HG03097 (cell line): Measurements from ENCODE around the gene VAMP2.

Experiments
- ATAC-seq: cut with Tn5 transposase; IDR thresholded peaks from one replicate; pipeline ENCODE4 v1.9.1; 2021; ENCODE audit not compliant: unreplicated experiment, low FRiP score

The VAMP2 gene

DNA sequence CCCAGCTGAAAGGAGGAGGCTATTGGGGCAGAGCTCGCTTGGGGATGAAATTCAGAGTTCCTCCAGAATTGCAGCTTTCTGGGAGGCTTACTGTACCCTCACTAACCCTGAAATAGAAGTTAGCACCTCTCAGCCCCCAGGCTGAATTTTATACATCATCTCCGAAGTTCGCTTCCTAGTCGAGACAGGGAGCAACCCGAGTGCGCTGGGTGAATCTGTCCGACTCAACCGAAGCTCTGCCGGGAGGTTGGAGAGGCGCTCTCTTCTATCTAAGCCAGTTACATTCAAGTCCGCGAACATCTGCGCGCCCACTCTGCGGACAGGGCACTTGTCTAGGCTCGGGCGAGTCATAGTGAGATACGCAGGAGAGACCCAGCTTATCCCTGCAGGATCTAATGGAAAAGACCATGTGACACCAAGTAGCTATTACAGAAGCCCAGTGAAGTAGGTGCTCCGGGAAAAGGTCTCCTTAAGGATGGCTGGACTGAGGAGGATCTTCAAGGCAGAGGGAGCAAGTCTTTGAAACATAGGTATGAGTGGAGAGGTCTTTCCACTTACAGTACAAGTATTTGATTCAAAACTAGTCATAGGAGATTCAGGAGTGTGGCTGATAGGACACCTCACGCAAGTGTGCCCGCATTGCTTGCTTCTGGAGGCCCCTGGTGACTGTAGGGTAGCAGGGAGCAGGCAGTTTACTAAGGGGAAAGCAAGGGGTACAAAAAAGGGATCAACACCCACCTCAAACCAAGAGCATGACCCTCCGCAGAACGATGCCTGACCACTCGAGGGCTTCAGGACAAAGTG lies 38.2 kb downstream of the VAMP2 start:
- ATAC-seq, result no peak

DNA sequence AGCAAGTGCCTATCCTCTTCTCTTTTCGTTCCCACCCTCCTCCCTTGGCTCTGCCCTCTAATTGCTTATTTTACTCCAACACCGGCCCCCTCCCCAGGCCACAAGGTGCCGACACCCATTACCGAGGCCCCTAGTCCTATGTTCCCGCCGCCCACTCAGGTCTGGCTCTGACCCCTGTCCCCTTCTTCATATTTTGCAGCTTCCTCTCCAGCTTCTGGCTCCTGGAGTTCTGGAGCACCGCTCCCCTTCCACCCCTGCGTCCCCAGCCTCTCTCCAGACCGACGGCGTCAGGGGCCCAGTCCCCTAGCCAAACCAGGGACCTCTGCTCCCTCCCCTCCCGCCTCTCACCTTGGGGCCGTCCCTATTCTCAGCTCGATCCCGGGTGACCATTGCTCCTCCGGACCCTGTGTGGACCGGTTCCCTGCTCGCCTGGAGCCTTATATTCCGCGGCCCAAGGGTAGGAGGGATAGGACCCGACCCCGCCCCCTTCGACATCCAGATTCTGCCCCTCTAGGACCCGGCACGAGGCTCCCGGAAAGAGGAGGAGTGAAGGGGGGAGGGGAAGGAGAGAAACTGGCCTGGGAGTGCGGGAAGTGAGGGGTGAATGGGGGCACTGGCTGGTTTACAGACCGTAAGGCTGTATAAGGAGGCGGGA lies 38.9 kb downstream of the VAMP2 start, which contains the start of gene HES7:
HES7 (minus strand) TSS at position 412 of the 655 bp plus-strand sequence; CDS start at position 390, 22 bp downstream.
- no peak for ATAC-seq

DNA sequence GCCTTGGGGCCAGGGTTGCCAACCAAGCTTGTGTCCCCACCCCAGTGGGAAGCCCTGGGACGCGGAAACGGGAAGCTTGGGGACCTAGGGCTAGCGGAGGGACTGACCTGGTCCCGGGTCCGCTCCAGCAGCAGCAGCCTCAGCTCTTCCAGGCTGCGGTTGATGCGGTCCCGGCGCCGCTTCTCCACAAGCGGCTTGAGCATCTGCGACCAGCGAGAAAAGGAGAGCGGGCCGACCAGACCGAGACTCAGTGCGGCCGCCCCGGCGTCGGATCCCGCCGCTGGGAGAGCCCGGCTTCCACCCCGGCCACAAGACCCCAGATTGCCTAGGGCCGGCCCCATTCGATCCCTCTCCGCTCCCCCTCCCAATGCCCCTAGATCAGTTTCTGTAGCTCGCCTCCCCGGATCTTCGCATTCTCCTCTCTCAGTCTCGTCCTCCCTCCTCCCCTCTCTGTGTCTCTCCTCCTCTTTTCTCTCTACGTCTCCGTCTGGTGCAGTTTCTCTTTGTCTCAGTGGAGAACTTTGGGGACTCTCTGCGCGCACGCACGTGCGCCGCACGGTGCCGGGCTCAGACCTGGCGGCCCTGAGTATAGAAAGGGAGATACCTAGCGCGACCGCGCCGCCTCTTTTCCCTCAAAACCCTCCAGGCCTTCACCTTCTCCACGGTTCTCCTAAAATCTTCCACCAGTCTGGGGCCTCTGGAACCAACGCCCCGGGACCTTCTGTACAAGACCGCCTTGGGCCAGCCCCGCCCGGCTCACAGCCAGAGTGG lies 39.6 kb downstream of the VAMP2 start:
- no peak for ATAC-seq

DNA sequence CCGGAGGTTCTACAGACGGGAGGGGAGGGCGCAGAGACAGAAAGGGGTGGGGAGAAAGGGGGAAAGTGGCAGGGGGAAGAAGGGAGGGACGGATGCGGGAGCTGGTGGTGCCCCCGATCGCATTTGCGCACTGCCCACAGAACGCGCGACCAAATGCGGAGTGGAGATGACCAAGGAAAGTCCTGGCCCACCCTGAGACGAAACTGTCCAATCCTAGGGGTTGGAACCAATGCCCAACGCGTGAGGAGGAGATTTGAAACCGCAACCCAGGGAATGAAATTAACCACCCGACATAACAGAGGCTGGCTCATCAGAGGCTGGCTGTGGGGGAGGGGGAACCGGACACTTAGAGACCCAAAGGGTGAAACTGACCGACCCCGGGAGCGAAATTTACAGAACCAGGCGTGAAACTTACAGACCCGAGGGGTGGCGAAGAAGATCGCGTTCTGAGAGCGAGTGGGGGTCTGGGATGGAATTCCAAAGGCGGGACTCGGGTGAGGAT lies 40.3 kb downstream of the VAMP2 start:
- no peak for ATAC-seq

DNA sequence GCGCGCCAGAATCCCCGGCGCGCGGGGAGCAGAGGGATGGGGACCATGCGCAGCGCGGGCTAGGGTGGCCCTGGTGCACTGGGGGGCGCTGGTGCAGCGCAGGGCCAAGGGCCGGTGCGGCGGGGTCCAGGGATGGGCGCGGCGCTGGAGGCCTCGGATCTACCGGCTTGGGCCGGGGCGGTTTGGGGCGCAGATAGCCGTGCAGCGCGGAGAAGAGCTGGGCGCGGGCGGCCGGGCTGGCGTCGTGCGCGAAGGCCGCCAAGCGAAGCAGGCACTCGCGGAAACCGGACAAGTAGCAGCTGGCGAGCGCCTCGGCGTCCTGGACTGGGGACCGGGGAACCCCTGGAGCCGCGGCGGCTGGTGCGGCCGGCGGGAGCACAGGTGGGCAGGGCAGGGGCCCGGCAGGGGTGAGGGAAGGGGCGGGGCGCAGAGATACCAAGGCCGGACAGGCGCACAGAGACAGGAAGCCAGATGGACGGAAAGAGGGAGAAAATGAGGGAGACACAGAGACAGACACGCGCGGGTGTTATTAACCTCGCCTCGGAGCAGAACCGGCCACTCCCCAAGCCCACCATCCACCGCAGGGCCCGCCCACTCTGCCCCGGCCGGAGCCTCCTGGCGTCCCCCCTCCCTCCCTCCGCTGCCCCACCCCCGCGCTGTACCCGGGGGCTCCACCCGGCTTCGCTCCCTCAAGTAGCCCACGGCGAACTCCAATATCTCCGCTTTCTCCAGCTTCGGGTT lies 40.9 kb downstream of the VAMP2 start:
- ATAC-seq, result no peak

DNA sequence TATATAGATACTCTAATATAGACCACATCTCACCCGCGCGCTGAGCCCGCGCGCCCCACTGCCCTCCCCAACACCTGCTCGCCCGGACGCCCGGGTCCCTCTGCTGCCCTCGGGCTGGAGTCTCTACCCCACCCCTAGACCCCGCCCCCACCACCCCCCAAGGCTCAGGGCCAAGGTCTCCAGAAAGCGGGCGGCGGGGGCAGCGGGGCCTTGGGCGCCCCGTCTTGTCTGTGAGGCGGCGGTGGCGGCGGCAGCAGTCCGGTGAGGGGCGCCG lies 41.4 kb downstream of the VAMP2 start:
- ATAC-seq, result no peak

DNA sequence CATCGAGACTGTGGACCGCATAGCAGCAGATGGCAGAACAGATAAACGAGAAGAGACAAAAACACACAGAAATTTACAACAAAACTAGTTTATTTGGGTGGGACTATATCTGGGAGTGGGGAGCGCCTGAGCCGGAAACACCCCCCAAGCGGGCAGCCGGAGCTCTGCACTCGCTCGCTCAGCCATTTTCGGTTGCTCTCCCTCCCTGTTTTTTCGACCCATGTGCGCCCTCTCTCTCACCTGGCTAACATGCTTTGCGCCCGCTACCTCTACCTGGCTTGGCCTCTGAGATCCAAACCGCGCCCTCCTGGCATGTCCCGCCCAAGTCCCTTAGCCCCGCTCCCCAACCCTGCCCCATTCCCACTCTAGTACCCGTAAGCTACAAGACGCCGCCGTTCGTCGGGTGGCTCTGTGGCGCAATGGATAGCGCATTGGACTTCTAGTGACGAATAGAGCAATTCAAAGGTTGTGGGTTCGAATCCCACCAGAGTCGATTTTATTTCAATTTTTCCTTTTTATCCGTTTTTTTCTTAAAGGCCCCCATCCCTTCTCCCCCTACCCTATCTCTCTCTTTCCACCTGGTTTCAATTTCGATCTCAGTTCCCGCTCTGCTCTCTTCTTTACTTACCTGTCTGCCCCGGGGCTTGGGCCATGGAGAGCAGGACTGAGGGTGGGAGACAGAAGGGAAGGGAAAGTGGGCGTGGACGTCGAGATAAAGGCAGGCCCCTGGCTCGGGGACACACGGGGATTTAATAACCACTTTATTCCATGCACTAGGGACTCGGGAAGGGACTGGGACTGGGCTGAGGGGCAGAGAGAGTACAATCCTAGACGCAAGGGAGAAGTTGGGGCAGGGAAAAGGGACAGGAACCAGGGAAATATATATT lies 42.0 kb downstream of the VAMP2 start:
- peak; percentile 8 for ATAC-seq

DNA sequence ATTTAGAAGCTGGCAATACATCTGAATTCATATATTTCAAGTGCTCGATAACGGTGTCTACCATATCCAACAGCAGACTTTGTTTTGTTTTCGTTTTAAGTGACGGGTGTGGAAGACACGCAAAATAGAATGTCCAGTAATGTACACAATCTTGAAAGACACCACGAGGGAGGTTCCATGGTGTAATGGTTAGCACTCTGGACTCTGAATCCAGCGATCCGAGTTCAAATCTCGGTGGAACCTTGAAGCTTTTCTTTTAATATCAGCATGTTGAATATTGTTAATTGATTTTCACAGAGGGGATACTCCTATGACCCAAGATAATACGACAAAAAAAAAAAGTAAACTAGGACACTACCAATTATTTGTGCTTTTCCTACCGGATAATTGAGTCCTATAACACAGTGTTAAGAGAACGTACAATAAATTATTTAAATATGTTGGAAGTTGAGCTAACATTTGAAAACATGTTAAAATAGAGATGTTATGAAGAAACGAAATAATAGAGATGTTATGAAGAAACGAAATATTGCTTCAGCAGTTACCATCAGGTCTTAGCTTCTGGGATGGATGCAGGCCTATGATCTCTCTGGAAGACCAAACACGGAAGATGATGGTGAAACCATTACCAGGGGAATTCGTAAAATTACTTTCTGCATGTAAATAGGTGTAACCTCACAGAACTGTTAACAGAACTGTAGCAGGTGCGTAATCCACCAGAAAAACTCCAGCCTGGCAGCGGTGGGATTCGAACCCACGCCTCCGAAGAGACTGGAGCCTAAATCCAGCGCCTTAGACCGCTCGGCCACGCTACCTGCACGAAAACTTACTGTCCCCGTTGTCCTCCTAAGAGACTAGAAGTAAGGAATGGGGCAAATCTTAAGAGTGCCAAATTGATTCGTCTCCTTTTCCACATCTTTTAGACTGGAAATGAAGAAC lies 42.9 kb downstream of the VAMP2 start:
- ATAC-seq, result peak; percentile 30

DNA sequence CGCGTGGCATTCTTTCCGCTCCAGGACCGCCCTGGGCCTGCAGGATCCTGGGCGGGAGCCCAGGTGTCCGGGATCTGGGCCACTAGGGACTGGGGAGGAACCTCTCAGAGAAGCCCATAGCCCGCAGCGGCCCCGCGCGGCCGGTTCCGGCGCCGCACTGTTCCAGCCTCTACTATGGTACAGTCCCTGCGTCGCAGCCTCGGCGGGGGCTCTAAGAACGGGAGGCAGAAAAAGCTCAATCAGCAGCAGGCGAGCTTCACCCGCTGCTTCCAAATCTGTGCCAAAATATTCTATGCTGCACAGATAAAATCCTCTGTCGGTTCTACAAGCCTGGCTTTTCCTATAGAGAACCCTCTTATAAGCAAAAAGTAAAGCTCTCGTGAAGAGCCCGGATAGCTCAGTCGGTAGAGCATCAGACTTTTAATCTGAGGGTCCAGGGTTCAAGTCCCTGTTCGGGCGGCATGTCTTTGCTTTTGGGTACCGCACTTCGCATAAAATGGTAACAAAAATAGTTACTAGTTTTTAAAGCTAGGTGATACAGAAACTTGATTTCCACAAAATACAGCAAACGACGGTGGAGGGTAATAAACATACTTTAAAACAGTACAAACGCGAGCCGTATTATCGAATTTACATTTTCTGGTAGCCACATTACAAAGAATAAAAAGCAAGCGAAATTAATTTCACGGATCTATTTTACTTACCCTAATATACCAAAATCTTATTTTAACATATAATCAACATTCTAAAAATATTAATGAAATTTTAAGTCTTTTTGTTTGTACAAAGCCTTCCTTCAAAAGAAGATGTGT lies 43.8 kb downstream of the VAMP2 start:
- peak; percentile 28 for ATAC-seq

DNA sequence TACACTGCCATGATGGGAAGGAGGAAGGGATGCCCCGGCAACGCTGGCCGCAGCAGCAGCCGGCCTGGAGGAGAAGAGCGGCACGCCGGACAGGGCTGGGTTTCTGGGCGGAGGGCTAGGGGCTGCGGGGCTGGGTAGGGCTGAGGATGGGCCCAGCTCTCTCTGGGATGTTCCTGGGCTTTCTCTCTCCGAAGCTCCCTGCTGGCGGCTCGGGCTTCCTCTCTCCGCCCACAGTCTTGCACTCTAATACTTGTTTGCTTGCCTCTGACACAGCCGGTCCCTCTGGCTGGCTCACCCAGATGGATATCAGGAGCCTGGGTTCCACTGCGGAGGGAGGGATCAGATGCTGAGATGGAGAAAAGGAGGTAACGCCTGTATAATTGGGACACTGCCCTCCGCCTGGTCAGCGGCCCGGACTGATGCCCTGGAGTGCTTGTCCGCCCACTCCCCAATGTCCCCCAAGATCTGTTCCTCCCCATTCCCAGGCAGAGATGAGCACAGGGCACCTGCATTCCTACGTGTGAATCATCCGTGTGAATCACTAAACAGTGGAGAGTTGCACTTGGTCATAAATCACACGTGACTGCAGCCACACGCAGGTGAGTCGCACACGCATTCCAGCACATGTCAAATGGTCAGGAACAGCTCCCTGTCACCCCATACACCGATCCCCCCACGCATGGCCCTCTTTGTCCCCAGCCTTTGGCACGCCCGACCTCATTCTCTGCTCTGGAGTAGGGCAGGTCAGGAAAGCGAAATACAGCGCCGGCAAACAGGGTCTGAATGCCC lies 44.6 kb downstream of the VAMP2 start, which contains the start of gene ALOXE3:
ALOXE3 (minus strand) TSS at position 535 of the 789 bp plus-strand sequence; CDS start at position 11, 524 bp downstream.
- ATAC-seq, result no peak

DNA sequence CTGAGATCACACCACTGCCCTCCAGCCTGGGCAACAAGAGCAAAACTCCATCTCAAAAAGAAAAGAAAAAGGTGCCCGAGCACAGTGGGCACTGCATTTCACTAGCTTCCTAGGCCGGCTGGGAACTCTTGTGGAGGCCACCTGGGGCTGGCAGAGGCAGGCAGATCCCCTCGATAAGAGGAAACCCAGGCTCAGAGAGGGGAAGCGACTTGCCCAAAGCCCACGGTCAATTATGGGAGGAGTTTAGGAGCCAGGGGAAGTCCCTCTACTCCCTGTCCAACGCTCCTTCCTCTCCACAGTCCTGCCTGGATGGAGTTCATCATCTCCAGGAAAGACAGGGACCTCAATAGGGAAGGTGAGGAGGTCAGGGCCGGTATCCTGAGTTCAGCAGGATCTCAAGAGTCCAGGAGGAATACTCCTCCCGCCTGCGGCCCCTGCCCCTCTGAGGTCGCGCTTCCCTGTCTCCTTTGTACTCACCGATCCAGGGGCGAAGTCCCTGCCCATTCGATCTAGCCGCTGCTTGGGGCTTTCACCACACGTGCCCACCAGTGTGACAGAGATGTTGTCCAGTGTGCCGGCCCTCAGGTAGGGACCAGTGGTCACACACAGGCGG lies 45.3 kb downstream of the VAMP2 start:
- no peak for ATAC-seq

DNA sequence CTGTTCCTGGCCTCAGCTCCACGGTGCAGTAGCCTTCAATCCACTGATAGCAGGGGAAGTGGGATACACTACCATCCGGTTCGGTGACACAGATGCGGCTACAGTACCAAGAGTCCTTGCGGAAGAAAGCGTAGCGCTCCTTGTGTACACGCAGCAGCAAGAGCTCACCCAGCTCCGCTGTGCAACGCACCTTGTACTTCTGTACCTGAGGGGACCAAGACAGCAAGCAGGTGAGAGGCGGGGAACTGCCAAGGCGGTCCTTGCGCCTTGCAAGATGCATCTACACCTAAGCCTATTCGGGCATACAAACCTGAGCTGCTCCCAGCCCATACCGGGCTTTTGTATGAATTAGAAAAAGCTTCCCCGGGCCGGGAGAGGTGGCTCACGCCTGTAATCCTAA lies 46.0 kb downstream of the VAMP2 start:
- ATAC-seq, result no peak

DNA sequence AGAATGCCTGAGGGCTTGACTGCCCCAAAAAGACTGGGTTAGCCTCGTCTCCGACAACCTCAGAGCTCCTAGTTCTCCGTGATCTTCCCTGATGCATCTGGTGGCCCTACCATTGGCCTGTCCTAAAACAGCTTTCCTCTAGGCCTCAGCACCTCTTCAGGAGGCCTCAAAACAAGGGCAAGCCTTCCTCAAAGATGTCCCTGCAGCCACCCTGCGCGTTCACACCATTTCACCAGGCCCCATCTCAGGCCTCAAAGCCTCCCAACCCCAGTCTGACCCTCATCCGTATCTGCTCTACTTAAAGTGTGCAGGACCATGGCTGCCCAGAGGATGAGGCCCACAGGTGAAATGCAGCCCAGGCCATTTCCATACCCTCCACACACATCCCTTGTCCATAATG lies 51.8 kb downstream of the VAMP2 start:
- no peak for ATAC-seq

DNA sequence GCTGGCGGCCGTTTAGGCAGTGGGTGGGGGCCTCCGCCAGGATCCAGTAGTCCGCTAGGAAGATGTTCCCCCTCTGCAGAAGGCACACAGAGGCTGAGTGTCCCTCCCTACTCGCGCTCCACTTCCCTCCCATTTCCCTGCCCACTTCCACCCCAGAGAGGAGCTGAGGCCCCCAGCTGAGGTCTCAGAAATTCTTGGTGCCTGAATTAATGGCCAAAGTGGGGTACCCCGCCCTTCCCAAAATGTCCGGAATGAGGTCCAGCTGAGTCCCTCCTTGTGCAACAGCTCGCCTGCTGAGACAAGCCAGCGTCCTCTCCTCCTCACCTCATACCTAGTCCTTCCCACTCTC lies 52.3 kb downstream of the VAMP2 start:
- no peak for ATAC-seq

DNA sequence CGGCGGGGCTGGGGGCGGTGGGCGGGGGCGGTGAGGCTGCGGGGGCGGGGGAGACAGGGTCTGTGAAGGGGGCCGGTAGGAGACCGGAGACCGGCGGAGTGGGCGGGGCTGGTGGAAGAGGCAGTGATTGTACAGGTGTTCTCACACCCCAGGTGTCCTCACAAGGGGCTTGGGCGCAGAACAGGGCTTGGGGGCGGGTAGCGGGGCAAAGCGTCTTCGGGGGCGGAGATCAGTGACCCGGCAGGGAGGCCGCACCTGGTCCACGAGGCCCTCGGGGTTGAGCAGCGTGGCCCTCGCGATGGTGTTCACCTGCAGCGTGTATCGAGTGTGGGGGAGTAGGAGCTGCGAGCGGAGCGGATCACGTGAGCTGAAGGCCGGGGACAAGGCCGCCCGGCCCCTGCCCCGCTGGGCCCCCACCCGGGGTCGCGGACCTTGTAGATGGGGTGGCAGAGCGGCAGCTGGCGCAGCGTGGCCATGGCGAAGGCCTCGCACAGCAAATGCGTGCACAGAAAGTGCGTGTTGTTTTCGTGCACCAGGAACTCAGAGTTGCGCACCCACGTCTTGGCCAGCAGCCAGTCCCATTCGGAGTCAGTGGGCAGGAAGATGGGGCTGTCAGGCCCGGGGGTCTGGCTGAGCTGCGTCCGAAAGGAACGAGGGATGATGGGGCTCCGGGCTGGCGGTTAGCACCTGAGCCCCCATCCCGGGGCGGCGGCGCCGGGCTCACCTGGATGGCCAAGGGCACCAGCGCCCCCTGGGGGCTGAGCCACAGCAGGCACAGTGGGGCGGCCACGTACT lies 52.9 kb downstream of the VAMP2 start:
- no peak for ATAC-seq
